ENCODE results near the gene FGD6.
"Not testable (repeated sequence)": the region's sequence is repeated elsewhere in the genome, so short reads cannot be mapped to it uniquely, and the experiment has no call there.

The FGD6 gene

DNA sequence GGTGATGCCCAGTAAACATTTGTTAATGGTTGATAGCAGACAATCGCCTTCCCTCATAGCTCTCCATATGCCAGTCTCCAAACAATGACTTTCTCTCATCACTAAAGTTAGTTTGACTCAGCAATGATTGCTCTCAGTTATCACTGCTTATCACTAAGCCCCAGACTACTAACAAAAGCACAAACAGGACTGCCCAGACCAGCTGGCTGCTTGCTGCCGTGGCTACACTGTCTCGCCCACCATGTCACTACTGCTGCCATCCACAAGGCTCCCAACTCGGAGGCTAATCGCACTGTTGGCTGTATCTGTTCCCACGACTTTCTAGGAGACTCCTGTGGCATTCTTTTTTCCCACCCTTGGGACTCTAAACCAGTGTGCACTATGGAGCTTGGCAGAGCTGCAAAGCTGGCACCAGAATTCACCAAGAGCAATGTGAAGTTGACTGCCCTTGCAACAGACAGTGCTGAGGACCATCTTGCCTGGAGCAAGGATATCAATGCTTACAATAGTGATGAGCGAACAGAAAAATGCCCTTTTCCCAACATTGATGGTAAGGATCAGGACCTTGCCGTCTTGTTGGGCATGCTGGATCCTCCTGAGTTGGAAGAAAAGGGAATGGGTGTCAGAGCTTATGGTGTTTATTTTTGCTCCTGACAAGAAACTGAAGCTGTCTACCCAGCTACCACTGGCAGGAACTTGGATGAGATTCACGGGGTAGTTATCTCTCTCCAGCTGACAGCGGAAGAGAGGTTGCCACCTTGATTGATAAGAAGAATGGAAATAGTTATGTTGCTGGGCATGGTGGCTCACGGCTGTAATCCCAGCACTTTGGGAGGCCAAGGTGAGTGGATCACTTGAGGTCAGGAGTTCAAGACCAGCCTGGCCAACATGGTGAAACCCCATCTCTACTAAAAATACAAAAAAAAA is 116.7 kb downstream of the FGD6 start:
- TF ChIP-seq Cebpa-rat (IDR thresholded peaks at IDR 0.05): no peak
- Histone ChIP-seq H4K20me1 (no peaks in the 10 kb centered on the region), H3K4me2 (no peak overlapping the region), H3K27me3 (no peaks in the 10 kb centered on the region), H3K27ac (no peak overlapping the region), H3K36me3 (peaks cover 22% of the 10 kb centered on the region), H3K4me3 (no peak overlapping the region), H3K9ac (no peak overlapping the region), H3K9me3 (no peaks in the 10 kb centered on the region), H3K4me1 (peaks cover 27% of the 10 kb centered on the region)

DNA sequence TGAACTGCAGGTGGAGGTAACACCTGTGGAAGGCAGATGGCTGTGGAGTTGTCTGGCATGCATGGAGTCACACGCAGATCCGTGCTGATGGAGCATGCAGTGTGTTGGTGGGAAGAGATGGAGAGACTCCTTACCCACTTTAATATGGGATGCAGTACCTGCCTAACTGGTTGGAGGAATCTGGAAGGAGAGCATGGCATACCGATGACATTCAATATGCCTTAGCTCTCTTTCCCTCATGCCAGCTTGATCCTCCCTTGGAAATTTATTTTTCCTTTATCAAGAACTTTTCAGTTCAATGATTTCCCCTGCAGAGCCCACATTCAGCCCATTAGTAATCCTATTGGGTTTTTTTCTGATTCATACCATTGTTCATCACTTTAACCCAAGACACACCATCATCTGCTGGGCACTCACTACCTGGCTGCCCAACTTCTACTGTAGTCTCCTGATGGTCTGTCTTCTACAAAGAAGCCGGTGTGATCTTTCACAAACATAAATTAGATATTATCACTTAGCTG is 117.9 kb downstream of the FGD6 start:
- Histone ChIP-seq H3K4me2 (no peak overlapping the region), H3K36me3 (peaks cover 12% of the 10 kb centered on the region)

DNA sequence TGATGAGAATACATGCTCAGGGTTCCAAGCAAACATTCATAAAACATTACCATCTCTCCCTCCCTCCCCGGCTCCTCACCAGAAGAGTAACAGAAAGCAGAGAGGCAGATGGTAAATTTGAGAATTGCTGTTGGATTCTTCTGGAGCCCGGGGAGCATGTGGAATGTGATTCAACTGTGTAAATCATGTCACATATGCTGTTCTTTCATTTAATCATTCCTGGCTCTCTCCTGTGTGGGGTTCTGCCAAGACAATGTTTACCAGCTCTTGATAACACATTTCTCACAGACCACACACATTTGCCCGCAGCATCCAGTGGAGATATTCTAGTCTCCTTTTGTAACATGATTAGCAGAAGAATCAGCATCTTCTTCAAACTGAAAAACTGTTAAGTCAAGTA is 120.4 kb downstream of the FGD6 start:
- no peak for TF ChIP-seq Cebpa-rat (IDR thresholded peaks at IDR 0.05)
- Histone ChIP-seq H3K4me3 (no peak overlapping the region), H3K27ac (no peak overlapping the region), H3K27me3 (no peaks in the 10 kb centered on the region), H3K4me1 (peaks cover 6% of the 10 kb centered on the region; the same call in 1 of the 2 replicates), H3K9ac (no peak overlapping the region), H3K9me3 (no peaks in the 10 kb centered on the region), H4K20me1 (no peaks in the 10 kb centered on the region), H3K4me2 (no peak overlapping the region), H3K36me3 (peaks cover 18% of the 10 kb centered on the region)

More for the DNA sequence above, 117.9 kb downstream of the FGD6 start:
- H3K9ac ChIP-seq: no peak overlapping the region
- H3K27ac ChIP-seq: no peak overlapping the region
- peaks cover 27% of the 10 kb centered on the region for H3K4me1 ChIP-seq
- no peak overlapping the region for H3K4me3 ChIP-seq
- no peaks in the 10 kb centered on the region for H3K27me3 ChIP-seq
- H3K9me3 ChIP-seq: no peaks in the 10 kb centered on the region
- TF ChIP-seq Cebpa-rat (IDR thresholded peaks at IDR 0.05): no peak
- no peaks in the 10 kb centered on the region for H4K20me1 ChIP-seq

DNA sequence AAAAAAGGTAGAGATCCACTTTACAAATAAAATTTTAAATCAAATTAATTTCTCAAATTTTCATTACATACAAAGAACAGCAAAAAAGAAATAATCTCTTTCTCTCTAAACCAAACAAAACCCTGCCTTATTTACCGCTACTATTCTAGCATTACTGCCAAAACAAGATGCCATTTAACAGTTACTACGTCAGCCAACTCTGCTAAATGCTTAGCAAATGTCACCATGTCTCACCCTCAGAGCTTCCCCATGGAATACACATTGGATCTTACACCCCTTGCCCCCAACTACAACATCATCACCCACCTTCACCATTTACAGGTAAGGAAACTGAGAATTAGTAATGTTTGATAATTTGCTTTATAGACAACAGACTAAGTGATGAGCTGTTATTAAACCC is 120.9 kb downstream of the FGD6 start:
- peaks cover 18% of the 10 kb centered on the region for H3K36me3 ChIP-seq
- no peak overlapping the region for H3K9ac ChIP-seq
- H3K27me3 ChIP-seq: no peaks in the 10 kb centered on the region
- no peak overlapping the region for H3K27ac ChIP-seq
- H3K4me1 ChIP-seq: peaks cover 6% of the 10 kb centered on the region; the same call in 1 of the 2 replicates
- no peak overlapping the region for H3K4me3 ChIP-seq
- no peaks in the 10 kb centered on the region for H3K9me3 ChIP-seq
- TF ChIP-seq Cebpa-rat (IDR thresholded peaks at IDR 0.05): no peak
- H4K20me1 ChIP-seq: no peaks in the 10 kb centered on the region
- no peak overlapping the region for H3K4me2 ChIP-seq

DNA sequence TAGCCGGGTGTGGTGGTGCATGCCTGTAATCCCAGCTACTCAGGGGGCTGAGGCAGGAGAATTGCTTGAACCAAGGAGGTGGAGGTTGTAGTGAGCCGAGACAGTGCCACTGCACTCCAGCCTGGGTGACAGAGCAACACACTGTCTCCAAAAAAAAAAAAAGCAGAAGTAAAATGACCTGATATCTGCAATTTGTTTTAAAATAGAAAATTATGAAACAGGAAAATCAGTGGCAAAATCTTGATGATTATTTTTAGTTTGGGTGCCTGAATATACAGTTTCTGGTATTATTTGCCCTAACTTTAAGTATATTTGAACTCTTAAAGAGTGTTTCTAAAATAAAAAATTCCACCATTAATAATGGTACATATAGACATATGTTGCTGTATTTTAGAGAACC is 121.4 kb downstream of the FGD6 start:
- H3K4me3 ChIP-seq, H3K4me1 ChIP-seq, H3K27ac ChIP-seq, H3K27me3 ChIP-seq, H3K4me2 ChIP-seq, H3K9me3 ChIP-seq, H4K20me1 ChIP-seq, H3K9ac ChIP-seq: not testable (repeated sequence)
- H3K36me3 ChIP-seq: peaks cover 18% of the 10 kb centered on the region

DNA sequence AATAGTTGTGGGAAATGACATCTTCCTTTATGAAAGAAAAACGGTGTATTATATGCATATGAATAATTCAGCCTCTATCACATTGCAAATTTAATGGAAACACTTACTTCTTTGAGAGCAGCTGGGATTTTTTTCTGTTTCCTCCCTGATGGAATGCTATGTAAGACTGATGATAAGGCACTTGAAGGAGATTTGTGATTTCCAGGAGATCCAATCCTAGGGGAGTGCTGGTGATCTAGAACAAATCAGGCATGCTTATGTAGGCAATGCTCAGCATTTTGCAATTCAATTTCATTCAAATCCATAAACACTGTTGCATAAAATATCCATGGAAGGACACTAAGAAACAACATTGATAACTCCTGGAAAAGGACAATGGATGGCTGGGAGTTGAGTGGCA is 127.8 kb downstream of the FGD6 start:
- Histone ChIP-seq H3K9me3 (no peaks in the 10 kb centered on the region), H3K27me3 (no peaks in the 10 kb centered on the region), H3K9ac (no peak overlapping the region), H3K4me3 (no peak overlapping the region), H3K4me2 (no peak overlapping the region), H4K20me1 (no peaks in the 10 kb centered on the region), H3K27ac (no peak overlapping the region), H3K36me3 (peaks cover 12% of the 10 kb centered on the region; the same call in 1 of the 2 replicates), H3K4me1 (peaks cover 7% of the 10 kb centered on the region; the same call in 1 of the 2 replicates)
- no peak for TF ChIP-seq Cebpa-rat (IDR thresholded peaks at IDR 0.05)

DNA sequence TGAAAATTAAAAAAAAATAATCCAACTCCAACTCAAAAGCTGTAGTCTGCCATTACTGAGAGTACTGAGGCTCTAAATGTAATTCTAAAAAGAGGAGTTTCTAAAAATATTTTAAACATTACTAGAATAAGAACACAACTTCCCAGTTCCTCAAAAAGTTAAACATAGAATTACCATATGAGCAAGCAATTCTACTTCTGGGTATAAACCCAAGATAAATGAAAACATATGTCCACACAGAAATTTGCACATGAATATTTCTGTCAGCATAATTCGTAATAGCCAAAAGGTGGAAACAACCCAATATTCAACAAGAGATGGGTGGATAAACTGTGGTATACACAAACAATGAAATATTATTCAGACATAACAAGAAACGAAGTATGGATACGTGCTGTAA is 128.9 kb downstream of the FGD6 start:
- TF ChIP-seq Cebpa-rat (IDR thresholded peaks at IDR 0.05): no peak
- no peak overlapping the region for H3K27ac ChIP-seq
- H3K4me3 ChIP-seq: no peak overlapping the region
- H3K4me2 ChIP-seq: no peak overlapping the region; the same call in 1 of the 2 replicates
- peaks cover 12% of the 10 kb centered on the region; the same call in 1 of the 2 replicates for H3K36me3 ChIP-seq
- H3K27me3 ChIP-seq: no peaks in the 10 kb centered on the region
- H4K20me1 ChIP-seq: no peaks in the 10 kb centered on the region
- no peaks in the 10 kb centered on the region for H3K9me3 ChIP-seq
- H3K4me1 ChIP-seq: peaks cover 7% of the 10 kb centered on the region; the same call in 1 of the 2 replicates
- no peak overlapping the region for H3K9ac ChIP-seq

DNA sequence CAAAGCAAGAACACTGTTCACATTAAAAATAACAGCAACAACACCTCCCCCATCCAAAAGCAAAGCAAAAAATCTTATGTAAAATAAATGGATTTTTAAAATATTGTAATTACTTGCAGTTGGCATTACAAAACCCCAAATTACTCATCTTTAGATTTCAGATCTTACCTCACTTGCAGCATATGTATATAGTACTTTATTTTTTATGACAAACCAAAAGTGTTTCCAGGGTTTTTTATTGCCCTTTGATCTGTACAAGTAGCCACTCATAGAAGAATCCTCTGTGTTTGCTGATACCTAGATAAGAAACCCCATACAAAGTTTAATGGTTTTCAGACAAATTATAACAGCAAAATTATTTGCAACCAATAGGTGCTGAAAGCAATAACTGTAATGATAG is 131.7 kb downstream of the FGD6 start:
- TF ChIP-seq Cebpa-rat (IDR thresholded peaks at IDR 0.05): no peak
- H3K36me3 ChIP-seq: 0 out of 2 replicates have a peak, but pooled peaks cover under 1% of the 10 kb centered on the region
- H3K9ac ChIP-seq: no peak overlapping the region
- H3K27me3 ChIP-seq: no peaks in the 10 kb centered on the region
- H3K9me3 ChIP-seq: no peaks in the 10 kb centered on the region
- H4K20me1 ChIP-seq: no peaks in the 10 kb centered on the region
- H3K27ac ChIP-seq: no peak overlapping the region
- H3K4me3 ChIP-seq: no peak overlapping the region
- peaks cover 7% of the 10 kb centered on the region; the same call in 1 of the 2 replicates for H3K4me1 ChIP-seq
- H3K4me2 ChIP-seq: no peak overlapping the region

DNA sequence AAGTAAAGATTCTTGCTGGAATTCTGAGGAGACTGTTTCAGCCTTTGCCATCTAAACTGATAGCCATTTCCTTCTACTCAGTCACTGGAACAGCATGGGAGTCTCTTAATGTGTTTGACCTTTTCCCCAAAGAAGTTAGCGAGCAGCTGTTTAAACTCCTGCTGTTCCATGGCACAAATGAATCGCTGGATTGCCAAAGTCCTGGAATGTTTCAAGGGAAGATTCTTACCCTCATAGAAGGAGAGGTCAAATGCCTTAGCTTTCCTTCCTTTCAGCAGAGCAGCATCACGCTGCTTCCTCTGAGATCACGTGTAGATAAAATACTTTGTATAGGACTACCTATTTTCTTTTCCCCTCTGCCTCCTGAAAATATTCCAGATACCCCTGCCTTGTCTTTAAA is 133.3 kb downstream of the FGD6 start:
- Histone ChIP-seq H3K9ac (no peak overlapping the region), H3K27ac (no peak overlapping the region)
- no peak for TF ChIP-seq Cebpa-rat (IDR thresholded peaks at IDR 0.05)

DNA sequence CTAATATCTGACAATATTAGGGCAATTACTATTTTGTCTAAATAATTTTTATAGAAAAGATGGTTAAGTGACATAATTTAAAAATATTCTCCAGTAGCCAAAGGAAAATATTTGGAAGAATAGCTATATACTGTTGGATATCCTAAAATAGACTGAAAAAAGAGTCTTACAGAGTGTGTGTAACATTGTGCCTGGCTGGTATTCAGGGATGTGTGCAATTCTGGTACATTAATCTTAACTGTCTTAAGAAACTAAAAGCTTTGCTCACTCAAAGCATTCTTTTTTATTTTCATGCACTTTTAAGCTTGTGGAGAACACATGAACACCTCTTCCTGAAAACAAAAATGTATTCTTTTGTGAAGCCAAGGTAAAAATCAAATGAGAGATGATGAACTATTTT is 133.8 kb downstream of the FGD6 start:
- no peak for TF ChIP-seq Cebpa-rat (IDR thresholded peaks at IDR 0.05)
- Histone ChIP-seq H3K9ac (no peak overlapping the region), H3K4me2 (no peak overlapping the region), H3K36me3 (no peaks in the 10 kb centered on the region), H3K9me3 (no peaks in the 10 kb centered on the region), H3K27me3 (no peaks in the 10 kb centered on the region), H4K20me1 (no peaks in the 10 kb centered on the region), H3K4me3 (no peak overlapping the region), H3K4me1 (peaks cover 6% of the 10 kb centered on the region; the same call in 1 of the 2 replicates), H3K27ac (no peak overlapping the region)

More for the DNA sequence above, 133.3 kb downstream of the FGD6 start:
- H3K9me3 ChIP-seq: no peaks in the 10 kb centered on the region
- no peak overlapping the region for H3K4me2 ChIP-seq
- H3K4me1 ChIP-seq: peaks cover 7% of the 10 kb centered on the region; the same call in 1 of the 2 replicates
- no peak overlapping the region for H3K4me3 ChIP-seq
- no peaks in the 10 kb centered on the region for H3K27me3 ChIP-seq
- no peaks in the 10 kb centered on the region for H4K20me1 ChIP-seq
- no peaks in the 10 kb centered on the region for H3K36me3 ChIP-seq

Measured in BLaER1 (cell line).